GM12865 (cell line): ENCODE measurements around the gene PYGB.
"Not testable (repeated sequence)": the region's sequence is repeated elsewhere in the genome, so short reads cannot be mapped to it uniquely, and the experiment has no call there.

Experiments
- DNase-seq: peaks from one replicate; pipeline ENCODE4 v3.0.0; 2010; ENCODE audit warnings: low read depth
- H3K4me3 ChIP-seq: 2 replicates; pipeline ENCODE4 v1.5.1; 2011; ENCODE audit warnings: mild to moderate bottlenecking, low read depth, low read length, control low read depth
- TF ChIP-seq, protein P1 (sequence below): IDR thresholded peaks from 2 replicates; pipeline ENCODE4 v1.5.1; 2011; ENCODE audit warnings: low read length, control low read depth, low read depth, inconsistent platforms; ENCODE audit not compliant: insufficient read depth; ENCODE audit errors: missing control alignments

The PYGB gene

DNA sequence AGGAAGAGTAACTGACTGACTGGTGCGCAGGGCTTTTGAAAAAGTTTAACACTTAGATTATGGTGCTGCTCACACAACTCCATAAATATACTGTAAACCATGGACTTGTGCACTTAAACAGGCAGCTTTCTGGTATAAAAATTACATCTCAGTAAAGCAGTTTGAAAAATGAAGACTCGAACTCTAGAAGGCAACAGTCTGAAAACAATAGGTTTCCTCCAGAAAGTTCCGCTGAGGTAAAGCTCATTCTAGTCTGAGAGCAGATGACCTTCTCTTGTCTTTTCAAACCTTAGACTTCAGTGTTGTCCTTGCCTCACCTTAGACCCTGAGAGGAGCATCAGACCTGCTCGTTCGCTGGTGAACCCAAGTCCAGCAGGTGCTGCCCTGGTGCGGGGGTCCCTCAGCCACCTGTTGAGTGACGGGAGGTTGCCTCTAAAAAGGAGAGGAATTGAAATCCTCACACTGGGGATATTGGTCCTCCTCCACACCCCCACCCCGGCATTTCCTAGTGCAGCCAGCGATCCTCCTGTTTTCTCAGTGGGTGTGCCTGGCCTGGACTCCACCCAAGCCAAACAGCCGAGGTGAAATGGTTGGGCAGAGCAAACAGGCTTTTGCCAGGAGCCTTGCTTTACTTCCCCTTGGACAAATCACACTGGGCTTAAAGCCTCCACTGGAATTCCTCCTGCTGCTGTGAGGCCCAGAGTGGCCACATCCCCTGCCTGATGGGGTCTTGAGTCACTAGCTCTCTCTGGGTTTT lies 14.7 kb upstream of the PYGB start:
- no peak for DNase-seq
- TF ChIP-seq, protein P1, sequence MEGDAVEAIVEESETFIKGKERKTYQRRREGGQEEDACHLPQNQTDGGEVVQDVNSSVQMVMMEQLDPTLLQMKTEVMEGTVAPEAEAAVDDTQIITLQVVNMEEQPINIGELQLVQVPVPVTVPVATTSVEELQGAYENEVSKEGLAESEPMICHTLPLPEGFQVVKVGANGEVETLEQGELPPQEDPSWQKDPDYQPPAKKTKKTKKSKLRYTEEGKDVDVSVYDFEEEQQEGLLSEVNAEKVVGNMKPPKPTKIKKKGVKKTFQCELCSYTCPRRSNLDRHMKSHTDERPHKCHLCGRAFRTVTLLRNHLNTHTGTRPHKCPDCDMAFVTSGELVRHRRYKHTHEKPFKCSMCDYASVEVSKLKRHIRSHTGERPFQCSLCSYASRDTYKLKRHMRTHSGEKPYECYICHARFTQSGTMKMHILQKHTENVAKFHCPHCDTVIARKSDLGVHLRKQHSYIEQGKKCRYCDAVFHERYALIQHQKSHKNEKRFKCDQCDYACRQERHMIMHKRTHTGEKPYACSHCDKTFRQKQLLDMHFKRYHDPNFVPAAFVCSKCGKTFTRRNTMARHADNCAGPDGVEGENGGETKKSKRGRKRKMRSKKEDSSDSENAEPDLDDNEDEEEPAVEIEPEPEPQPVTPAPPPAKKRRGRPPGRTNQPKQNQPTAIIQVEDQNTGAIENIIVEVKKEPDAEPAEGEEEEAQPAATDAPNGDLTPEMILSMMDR: no peak
- H3K4me3 ChIP-seq: no peak overlapping the region

DNA sequence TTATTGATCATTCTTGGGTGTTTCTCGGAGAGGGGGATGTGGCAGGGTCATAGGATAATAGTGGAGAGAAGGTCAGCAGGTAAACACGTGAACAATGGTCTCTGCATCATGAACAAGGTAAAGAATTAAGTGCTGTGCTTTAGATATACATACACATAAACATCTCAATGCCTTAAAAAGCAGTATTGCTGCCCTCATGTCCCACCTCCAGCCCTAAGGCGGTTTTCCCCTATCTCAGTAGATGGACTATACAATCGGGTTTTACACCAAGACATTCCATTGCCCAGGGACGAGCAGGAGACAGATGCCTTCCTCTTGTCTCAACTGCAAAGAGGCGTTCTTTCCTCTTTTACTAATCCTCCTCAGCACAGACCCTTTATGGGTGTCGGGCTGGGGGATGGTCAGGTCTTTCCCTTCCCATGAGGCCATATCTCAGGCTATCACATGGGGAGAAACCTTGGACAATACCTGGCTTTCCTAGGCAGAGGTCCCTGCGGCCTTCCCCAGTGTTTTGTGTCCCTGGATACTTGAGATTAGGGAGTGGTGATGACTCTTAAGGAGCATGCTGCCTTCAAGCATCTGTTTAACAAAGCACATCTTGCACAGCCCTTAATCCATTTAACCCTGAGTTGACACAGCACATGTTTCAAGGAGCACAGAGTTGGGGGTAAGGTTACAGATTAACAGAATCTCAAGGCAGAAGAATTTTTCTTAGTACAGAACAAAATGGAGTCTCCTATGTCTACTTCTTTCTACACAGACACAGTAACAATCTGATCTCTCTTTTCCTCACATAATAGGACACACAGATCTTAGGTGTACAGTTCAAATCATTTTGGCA lies 13.7 kb upstream of the PYGB start:
- DNase-seq, H3K4me3 ChIP-seq: not testable (repeated sequence)

DNA sequence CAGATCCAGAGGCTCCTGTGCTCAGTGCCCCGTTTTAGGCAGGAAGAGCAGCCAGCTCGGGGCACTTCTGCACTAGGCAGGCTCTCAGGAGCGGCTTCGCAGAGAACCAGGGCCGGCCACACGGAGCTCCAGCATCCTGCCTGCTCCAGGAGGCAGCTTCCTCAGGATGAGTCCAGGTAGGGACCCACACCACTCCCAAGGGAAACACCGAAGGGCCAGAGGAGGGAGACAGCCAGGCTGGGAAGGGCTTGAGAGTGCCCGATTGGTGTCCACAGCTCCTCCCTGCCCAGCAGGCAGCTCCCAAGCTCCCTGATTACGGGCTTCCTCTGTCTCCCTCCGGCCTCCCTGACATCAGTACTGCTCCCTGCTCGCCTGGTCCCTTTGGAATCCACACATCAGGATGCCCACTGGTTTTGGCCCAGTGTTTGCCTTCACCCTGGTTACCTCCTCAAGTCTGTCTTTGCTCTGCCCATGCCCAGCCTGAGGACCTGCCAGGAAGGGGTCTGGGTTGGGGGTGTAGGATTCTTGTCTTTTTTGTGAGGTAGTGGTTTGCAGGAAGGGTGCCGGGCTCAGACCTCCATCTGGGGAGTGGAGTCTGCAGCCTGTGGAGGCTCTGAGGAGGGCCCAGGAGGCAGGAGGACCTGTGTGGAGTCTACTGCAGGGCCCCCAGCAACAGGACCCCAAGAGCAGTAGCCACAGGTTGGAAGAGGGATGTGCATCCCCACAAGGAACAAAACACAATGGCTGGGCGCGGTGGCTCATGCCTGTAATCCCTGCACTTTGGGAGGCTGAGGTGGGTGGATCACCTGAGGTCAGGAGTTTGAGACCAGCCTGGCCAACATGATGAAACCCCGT lies 11.2 kb upstream of the PYGB start:
- no peak overlapping the region for H3K4me3 ChIP-seq
- no peak for DNase-seq
- TF ChIP-seq, protein P1: no peak

DNA sequence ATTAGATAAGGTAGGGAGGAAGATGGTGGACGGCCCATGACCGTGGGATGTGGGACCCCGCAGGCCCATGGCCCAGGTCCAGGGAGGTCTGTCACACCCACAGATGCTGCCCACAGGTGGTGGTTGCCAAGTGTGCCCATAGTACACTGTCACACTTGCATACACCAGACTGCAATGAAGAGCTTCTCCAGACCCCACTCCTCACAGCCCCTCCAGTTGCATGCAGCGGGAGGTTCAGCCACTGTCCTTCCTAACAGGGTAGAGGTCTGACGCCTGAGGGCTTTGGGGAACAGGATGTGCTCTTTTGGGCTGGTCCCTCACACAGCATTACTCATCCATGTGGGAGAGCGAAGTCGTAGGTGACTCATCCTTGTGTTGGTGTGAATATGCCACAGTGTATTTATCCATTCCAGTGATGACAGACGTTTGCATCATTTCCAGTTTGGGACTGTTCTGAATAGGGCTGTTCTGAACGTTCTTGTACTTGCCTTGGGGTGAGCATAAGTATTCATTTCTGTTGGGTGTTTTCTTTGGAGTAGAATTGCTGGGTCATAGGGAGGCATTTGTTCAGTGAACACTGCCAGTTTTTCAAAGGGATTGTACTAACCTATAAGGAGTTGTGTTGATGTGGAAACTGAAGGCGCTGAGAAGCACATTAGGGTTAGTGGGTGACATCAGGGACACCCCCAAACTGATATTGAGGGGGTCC lies 10.1 kb upstream of the PYGB start:
- TF ChIP-seq, protein P1: no peak
- no peak overlapping the region for H3K4me3 ChIP-seq
- DNase-seq: peak; percentile 18

DNA sequence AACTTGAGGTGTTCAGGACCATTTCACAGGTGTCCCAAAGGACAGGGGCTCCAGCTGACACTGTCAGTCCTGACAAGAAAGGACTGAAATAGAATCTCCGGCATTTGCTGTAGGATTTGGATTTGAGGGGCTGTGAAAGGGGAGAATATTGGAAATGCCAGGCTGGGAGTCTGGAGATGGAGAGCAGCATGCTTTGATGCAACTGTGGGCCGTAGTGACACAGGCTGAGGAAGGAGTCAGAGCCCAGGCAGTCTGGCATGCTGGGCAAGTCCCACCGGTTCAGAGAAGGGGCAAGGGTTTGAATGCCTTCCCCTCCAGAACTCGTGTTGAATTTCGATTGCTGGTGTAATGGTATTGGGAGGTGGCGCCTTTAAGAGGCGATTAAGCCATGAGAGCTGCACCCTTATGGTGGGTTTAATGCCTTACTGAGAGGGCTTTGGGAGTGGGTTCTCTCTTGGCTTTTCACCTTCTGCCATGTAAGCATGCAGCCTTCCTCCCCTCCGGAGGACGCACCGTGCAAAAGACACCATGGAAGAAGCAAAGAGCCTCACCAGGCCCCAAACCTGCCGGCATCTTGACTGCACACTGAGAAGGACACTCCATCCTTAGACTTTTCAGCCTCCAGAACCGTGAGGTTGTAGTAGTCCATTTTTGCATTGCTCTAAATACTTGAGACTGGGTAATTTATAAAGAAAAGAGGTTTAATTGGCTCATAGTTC lies 9.4 kb upstream of the PYGB start:
- TF ChIP-seq, protein P1: no peak
- H3K4me3 ChIP-seq: no peak overlapping the region
- no peak for DNase-seq

DNA sequence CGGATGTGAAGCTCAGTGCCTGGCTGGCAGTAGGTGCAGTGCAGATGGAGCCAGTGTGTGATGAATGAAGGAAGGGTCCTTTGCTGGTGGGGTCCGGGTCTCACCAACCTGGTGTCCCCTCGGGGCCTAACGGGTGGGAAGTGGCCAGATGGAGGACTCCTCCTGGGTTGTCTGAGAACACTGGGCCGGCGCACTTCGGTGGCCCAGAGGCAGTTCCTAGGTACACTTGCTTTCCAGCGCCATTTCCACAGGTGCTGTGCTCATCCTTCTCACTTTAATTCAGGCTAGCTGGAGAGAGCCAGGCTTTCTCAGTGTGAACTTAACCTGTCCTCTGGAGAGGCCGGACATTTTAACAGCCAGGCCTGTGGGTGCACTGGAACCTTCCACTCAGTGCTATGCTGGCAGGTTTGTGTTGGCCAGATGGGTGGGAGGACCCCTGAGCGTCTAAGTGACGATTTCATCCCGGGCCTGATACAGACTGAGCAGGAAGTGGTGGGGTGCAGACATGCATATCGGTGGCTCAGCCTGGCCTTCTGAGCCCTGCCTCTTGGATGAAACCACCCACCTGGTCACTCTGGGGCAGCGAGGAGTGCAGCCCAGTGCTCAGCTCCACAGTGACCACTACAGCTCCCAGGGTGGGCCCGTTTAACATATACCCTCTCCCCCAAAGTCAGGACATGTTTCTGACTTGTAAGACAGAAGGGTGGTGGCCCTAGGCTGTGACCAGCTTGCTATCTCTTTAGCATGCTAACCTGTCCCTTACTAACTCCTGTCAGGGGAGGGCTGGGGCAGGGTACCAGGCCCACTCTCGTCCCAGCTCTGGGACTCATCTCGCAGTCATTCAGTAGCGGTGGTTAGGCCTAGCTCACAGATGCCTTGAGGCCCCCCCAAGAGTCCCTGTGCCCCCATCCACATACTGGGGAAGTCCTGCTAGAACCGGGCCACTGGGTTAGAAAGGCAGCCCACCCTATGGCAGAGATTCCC lies 8.2 kb upstream of the PYGB start:
- TF ChIP-seq, protein P1: no peak
- peak; percentile 22 for DNase-seq
- no peak overlapping the region for H3K4me3 ChIP-seq

DNA sequence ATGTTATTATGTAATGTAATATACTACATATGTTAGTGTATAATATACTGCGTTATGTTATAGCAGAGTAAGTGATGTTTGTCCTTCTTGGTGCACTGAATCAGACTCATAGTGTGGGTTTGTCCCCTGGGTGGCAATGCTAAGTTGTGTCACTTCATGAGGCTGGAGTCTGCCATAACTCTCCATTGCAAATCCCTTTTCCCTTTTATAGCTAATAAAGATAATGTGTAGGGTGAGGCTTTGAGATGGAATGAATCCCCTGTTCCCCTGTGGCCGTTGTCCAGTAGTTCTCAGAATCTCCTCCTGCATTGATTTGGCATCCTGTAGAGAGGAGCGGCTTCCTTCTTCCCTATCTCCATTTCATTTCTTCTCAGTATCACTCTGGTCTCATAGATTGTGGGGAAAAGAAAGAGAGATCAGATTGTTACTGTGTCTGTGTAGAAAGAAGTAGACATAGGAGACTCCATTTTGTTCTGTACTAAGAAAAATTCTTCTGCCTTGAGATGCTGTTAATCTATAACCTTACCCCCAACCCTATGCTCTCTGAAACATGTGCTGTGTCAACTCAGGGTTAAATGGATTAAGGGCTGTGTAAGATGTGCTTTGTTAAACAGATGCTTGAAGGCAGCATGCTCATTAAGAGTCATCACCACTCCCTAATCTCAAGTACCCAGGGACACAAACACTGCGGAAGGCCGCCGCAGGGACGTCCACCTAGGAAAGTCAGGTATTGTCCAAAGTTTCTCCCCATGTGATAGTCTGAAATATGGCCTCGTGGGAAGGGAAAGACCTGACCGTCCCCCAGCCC lies 6.8 kb upstream of the PYGB start:
- DNase-seq, H3K4me3 ChIP-seq: not testable (repeated sequence)

DNA sequence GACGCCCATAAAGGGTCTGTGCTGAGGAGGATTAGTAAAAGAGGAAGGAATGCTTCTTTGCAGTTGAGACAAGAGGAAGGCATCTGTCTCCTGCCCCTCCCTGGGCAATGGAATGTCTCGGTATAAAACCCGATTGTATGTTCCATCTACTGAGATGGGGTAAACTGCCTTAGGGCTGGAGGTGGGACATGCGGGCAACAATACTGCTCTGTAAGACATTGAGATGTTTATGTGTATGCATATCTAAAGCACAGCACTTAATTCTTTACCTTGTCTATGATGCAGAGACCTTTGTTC lies 6.3 kb upstream of the PYGB start:
- H3K4me3 ChIP-seq, DNase-seq: not testable (repeated sequence)
